GM23338 (cell line): ENCODE measurements around the gene ITGA3. TPM values are rescaled to one million over a fixed set of nuclear protein-coding genes. Genes with fewer than 3 reads are reported as not detected.

Experiments
- ATAC-seq: fragments of 200-7000 bp; cut with Tn5 transposase; 3 replicates; pipeline ENCODE4 v1.9.1; 2020
- DNase-seq: peaks from one replicate; pipeline ENCODE4 v3.0.0-alpha.2; 2015; ENCODE audit warnings: low spot score
- H2AFZ ChIP-seq: fragments of 200-600 bp; sonication (generic); 2 replicates; pipeline ENCODE4 v1.8.0; 2016; ENCODE audit warnings: antibody characterized with exemption, mild to moderate bottlenecking, moderate library complexity
- H3F3A ChIP-seq: fragments of 200-600 bp; sonication (generic); replicated peaks from 2 replicates; pipeline ENCODE4 v1.8.0; 2017; ENCODE audit warnings: antibody characterized with exemption, mixed run types, low read depth
- H3K27ac ChIP-seq: fragments of 200-600 bp; sonication (generic); 2 replicates; pipeline ENCODE4 v1.6.1; 2016; ENCODE audit warnings: low read depth
- H3K27me3 ChIP-seq: fragments of 200-600 bp; sonication (generic); 2 replicates; pipeline ENCODE4 v1.8.0; 2016; ENCODE audit warnings: mild to moderate bottlenecking, mixed run types, moderate library complexity; ENCODE audit not compliant: insufficient read depth
- H3K36me3 ChIP-seq: fragments of 200-600 bp; sonication (generic); 2 replicates; pipeline ENCODE4 v1.8.0; 2016; ENCODE audit warnings: mild to moderate bottlenecking; ENCODE audit not compliant: insufficient read depth
- H3K4me1 ChIP-seq: fragments of 200-600 bp; sonication (generic); 2 replicates; pipeline ENCODE4 v1.8.0; 2016; ENCODE audit warnings: mild to moderate bottlenecking, moderate library complexity; ENCODE audit not compliant: insufficient read depth
- H3K4me2 ChIP-seq: fragments of 200-600 bp; sonication (generic); 2 replicates; pipeline ENCODE4 v1.7.1; 2017; ENCODE audit warnings: mixed run types
- H3K4me3 ChIP-seq: fragments of 200-600 bp; sonication (generic); 2 replicates; pipeline ENCODE4 v1.6.1; 2016; ENCODE audit warnings: mixed run types
- H3K79me2 ChIP-seq: fragments of 200-600 bp; sonication (generic); replicated peaks from 2 replicates; pipeline ENCODE4 v1.8.0; 2017; ENCODE audit warnings: mild to moderate bottlenecking; ENCODE audit not compliant: insufficient read depth
- H3K9me2 ChIP-seq: fragments of 200-600 bp; sonication (generic); 2 replicates; pipeline ENCODE4 v1.8.0; 2017; ENCODE audit not compliant: insufficient read depth
- H4K20me1 ChIP-seq: fragments of 200-600 bp; sonication (generic); replicated peaks from 2 replicates; pipeline ENCODE4 v1.8.0; 2017; ENCODE audit warnings: mild to moderate bottlenecking; ENCODE audit not compliant: insufficient read depth
- H3K27ac Mint-ChIP-seq: 2 replicates; pipeline ENCODE4 v1.8.0; 2020; ENCODE audit warnings: inconsistent platforms, mild to moderate bottlenecking, moderate library complexity, mixed read lengths
- H3K27me3 Mint-ChIP-seq: 3 replicates; pipeline ENCODE4 v1.8.0; 2022; ENCODE audit warnings: low read depth, mild to moderate bottlenecking, moderate library complexity, mixed read lengths, inconsistent platforms; ENCODE audit not compliant: insufficient read depth, poor library complexity
- H3K36me3 Mint-ChIP-seq: 3 replicates; pipeline ENCODE4 v1.8.0; 2021; ENCODE audit warnings: low read depth, mild to moderate bottlenecking, inconsistent platforms, moderate library complexity, mixed read lengths
- H3K4me1 Mint-ChIP-seq: 3 replicates; pipeline ENCODE4 v1.8.0; 2020; ENCODE audit warnings: mild to moderate bottlenecking, inconsistent platforms, mixed read lengths
- H3K4me3 Mint-ChIP-seq: 3 replicates; pipeline ENCODE4 v1.8.0; 2021; ENCODE audit warnings: moderate library complexity, mild to moderate bottlenecking, inconsistent platforms, mixed read lengths
- H3K9me3 Mint-ChIP-seq: 3 replicates; pipeline ENCODE4 v1.8.0; 2020; ENCODE audit warnings: moderate library complexity, mild to moderate bottlenecking, inconsistent platforms, mixed read lengths
- CREB1 ChIP-seq: fragments of 250-450 bp; sonication (Bioruptor Pico); IDR thresholded peaks from 2 replicates; pipeline ENCODE4 v1.5.0; 2020; ENCODE audit warnings: low read depth, mild to moderate bottlenecking, moderate library complexity
- EZH2 ChIP-seq: fragments of 200-600 bp; sonication (generic); IDR thresholded peaks from one replicate; pipeline ENCODE4 v1.8.0; 2017; ENCODE audit warnings: antibody characterized with exemption, mild to moderate bottlenecking, low read depth; ENCODE audit not compliant: unreplicated experiment
- EZH2phosphoT487 ChIP-seq: fragments of 200-600 bp; sonication (generic); IDR thresholded peaks from one replicate; pipeline ENCODE4 v1.8.1; 2018; ENCODE audit warnings: antibody characterized with exemption; ENCODE audit not compliant: unreplicated experiment
- JUNB ChIP-seq: IDR thresholded peaks from one replicate; pipeline ENCODE4 v1.6.1; 2016; ENCODE audit warnings: antibody characterized with exemption; ENCODE audit not compliant: unreplicated experiment
- NANOG ChIP-seq: IDR thresholded peaks from 2 replicates; pipeline ENCODE4 v1.6.1; 2016; ENCODE audit warnings: antibody characterized with exemption, borderline replicate concordance
- POLR2AphosphoS5 ChIP-seq: IDR thresholded peaks from 2 replicates; pipeline ENCODE4 v1.6.1; 2016; ENCODE audit warnings: antibody characterized with exemption, low read depth
- REST ChIP-seq: IDR thresholded peaks from one replicate; pipeline ENCODE4 v1.6.1; 2018; ENCODE audit warnings: antibody characterized with exemption; ENCODE audit not compliant: unreplicated experiment
- STAT1 ChIP-seq: IDR thresholded peaks from one replicate; pipeline ENCODE4 v1.6.1; 2016; ENCODE audit warnings: antibody characterized with exemption; ENCODE audit not compliant: unreplicated experiment
- ZNF114 ChIP-seq: fragments of 250-450 bp; sonication (Bioruptor Pico); IDR thresholded peaks from 2 replicates; pipeline ENCODE4 v1.5.0; 2020; ENCODE audit warnings: mild to moderate bottlenecking, moderate library complexity
- ZNF331 ChIP-seq: fragments of 250-450 bp; sonication (Bioruptor Pico); IDR thresholded peaks from 2 replicates; pipeline ENCODE4 v1.5.0; 2020; ENCODE audit warnings: low read depth, mild to moderate bottlenecking, moderate library complexity
- polyA plus RNA-seq: library from polyadenylated mRNA; unstranded; fragments of >200 nt; fragmentation: Nextera tagmentation; extraction: Ambion mirVana; gene quantifications from 2 replicates; pipeline ENCODE4 v1.2.1, GENCODE V29; 2016
- total RNA-seq: library from RNA; depleted of rRNA; stranded (reverse); fragments of >200 nt; shearing (Covaris generic); gene quantifications from 2 replicates; pipeline ENCODE4 v1.2.3, GENCODE V29; 2014
- TF ChIP-seq, protein P1 (sequence below): fragments of 250-450 bp; sonication (Bioruptor Pico); IDR thresholded peaks from 2 replicates; pipeline ENCODE4 v1.5.0; 2020; ENCODE audit warnings: mild to moderate bottlenecking, moderate library complexity
- TF ChIP-seq, protein P2 (sequence below): IDR thresholded peaks from 2 replicates; pipeline ENCODE4 v1.6.1; 2016; ENCODE audit warnings: antibody characterized with exemption
- TF ChIP-seq, protein P3 (sequence below), 2 experiments: fragments of 200-600 bp in 1 of 2; sonication (generic) in 1 of 2; conservative IDR thresholded peaks; 2 replicates each; pipeline versions ENCODE4 v1.5.1 to v1.6.1; 2016 to 2017; ENCODE audit warnings: antibody characterized with exemption in 2 of 2, low read depth in 2 of 2, mild to moderate bottlenecking in 2 of 2, moderate library complexity in 1 of 2

The ITGA3 gene
- total and polyA plus RNA-seq, 2 experiments from 2014 or later: 9.6 to 28.3 TPM

DNA sequence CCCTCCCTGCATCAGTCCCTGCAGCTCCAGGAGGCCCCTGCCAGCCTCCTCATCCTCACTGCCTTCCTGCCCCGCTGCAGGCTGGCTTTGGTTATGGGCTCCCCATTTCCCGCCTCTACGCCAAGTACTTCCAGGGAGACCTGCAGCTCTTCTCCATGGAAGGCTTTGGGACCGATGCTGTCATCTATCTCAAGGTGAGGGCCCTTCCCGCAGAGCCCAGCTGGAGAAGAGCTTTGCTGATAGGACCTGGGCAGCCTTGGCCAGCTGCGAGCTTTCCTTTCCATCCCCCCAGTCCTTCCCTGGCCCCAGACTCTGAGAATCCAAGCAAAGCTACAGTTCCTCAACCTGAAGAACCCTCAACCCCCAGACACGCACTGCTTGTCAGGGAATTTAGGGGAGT, 53.3 kb downstream of the ITGA3 start:
- Histone ChIP-seq H3K79me2 (no peaks in the 10 kb centered on the region), H3K36me3 (no peaks in the 10 kb centered on the region), H3K4me3 (no peak overlapping the region), H4K20me1 (no peaks in the 10 kb centered on the region), H3K4me1 (peaks cover 5% of the 10 kb centered on the region; the same call in 1 of the 2 replicates), H3K9me2 (no peaks in the 10 kb centered on the region), H3K27ac (no peak overlapping the region), H3K4me2 (no peak overlapping the region), H3K27me3 (no peaks in the 10 kb centered on the region; the same call in 1 of the 2 replicates), H3F3A (no peaks in the 10 kb centered on the region), H2AFZ (no peak overlapping the region)
- no peaks in the 10 kb centered on the region for H3K9me3 Mint-ChIP-seq
- H3K36me3 Mint-ChIP-seq: no peaks in the 10 kb centered on the region; the same call in 1 of the 3 replicates
- no peak overlapping the region for H3K4me3 Mint-ChIP-seq
- ATAC-seq (no peak), DNase-seq (no peak)
- peaks cover 15% of the 10 kb centered on the region for H3K27me3 Mint-ChIP-seq
- TF ChIP-seq ZNF331 (CRISPR knock-in tag): no peak
- no peak for TF ChIP-seq EZH2phosphoT487
- no peak for TF ChIP-seq JUNB
- TF ChIP-seq, protein P1, sequence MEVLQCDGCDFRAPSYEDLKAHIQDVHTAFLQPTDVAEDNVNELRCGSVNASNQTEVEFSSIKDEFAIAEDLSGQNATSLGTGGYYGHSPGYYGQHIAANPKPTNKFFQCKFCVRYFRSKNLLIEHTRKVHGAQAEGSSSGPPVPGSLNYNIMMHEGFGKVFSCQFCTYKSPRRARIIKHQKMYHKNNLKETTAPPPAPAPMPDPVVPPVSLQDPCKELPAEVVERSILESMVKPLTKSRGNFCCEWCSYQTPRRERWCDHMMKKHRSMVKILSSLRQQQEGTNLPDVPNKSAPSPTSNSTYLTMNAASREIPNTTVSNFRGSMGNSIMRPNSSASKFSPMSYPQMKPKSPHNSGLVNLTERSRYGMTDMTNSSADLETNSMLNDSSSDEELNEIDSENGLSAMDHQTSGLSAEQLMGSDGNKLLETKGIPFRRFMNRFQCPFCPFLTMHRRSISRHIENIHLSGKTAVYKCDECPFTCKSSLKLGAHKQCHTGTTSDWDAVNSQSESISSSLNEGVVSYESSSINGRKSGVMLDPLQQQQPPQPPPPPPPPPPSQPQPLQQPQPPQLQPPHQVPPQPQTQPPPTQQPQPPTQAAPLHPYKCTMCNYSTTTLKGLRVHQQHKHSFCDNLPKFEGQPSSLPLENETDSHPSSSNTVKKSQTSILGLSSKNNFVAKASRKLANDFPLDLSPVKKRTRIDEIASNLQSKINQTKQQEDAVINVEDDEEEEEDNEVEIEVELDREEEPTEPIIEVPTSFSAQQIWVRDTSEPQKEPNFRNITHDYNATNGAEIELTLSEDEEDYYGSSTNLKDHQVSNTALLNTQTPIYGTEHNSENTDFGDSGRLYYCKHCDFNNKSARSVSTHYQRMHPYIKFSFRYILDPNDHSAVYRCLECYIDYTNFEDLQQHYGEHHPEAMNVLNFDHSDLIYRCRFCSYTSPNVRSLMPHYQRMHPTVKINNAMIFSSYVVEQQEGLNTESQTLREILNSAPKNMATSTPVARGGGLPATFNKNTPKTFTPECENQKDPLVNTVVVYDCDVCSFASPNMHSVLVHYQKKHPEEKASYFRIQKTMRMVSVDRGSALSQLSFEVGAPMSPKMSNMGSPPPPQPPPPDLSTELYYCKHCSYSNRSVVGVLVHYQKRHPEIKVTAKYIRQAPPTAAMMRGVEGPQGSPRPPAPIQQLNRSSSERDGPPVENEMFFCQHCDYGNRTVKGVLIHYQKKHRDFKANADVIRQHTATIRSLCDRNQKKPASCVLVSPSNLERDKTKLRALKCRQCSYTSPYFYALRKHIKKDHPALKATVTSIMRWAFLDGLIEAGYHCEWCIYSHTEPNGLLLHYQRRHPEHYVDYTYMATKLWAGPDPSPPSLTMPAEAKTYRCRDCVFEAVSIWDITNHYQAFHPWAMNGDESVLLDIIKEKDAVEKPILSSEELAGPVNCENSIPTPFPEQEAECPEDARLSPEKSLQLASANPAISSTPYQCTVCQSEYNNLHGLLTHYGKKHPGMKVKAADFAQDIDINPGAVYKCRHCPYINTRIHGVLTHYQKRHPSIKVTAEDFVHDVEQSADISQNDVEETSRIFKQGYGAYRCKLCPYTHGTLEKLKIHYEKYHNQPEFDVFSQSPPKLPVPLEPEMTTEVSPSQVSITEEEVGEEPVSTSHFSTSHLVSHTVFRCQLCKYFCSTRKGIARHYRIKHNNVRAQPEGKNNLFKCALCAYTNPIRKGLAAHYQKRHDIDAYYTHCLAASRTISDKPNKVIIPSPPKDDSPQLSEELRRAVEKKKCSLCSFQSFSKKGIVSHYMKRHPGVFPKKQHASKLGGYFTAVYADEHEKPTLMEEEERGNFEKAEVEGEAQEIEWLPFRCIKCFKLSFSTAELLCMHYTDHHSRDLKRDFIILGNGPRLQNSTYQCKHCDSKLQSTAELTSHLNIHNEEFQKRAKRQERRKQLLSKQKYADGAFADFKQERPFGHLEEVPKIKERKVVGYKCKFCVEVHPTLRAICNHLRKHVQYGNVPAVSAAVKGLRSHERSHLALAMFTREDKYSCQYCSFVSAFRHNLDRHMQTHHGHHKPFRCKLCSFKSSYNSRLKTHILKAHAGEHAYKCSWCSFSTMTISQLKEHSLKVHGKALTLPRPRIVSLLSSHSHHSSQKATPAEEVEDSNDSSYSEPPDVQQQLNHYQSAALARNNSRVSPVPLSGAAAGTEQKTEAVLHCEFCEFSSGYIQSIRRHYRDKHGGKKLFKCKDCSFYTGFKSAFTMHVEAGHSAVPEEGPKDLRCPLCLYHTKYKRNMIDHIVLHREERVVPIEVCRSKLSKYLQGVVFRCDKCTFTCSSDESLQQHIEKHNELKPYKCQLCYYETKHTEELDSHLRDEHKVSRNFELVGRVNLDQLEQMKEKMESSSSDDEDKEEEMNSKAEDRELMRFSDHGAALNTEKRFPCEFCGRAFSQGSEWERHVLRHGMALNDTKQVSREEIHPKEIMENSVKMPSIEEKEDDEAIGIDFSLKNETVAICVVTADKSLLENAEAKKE: no peak
- no peak for TF ChIP-seq REST
- no peak for TF ChIP-seq STAT1
- no peak for TF ChIP-seq EZH2
- no peak for TF ChIP-seq NANOG
- TF ChIP-seq POLR2AphosphoS5: no peak
- TF ChIP-seq CREB1 (CRISPR knock-in tag): no peak
- TF ChIP-seq, protein P2, sequence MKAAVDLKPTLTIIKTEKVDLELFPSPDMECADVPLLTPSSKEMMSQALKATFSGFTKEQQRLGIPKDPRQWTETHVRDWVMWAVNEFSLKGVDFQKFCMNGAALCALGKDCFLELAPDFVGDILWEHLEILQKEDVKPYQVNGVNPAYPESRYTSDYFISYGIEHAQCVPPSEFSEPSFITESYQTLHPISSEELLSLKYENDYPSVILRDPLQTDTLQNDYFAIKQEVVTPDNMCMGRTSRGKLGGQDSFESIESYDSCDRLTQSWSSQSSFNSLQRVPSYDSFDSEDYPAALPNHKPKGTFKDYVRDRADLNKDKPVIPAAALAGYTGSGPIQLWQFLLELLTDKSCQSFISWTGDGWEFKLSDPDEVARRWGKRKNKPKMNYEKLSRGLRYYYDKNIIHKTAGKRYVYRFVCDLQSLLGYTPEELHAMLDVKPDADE: no peak
- TF ChIP-seq ZNF114 (CRISPR knock-in tag): no peak
- TF ChIP-seq, protein P3, sequence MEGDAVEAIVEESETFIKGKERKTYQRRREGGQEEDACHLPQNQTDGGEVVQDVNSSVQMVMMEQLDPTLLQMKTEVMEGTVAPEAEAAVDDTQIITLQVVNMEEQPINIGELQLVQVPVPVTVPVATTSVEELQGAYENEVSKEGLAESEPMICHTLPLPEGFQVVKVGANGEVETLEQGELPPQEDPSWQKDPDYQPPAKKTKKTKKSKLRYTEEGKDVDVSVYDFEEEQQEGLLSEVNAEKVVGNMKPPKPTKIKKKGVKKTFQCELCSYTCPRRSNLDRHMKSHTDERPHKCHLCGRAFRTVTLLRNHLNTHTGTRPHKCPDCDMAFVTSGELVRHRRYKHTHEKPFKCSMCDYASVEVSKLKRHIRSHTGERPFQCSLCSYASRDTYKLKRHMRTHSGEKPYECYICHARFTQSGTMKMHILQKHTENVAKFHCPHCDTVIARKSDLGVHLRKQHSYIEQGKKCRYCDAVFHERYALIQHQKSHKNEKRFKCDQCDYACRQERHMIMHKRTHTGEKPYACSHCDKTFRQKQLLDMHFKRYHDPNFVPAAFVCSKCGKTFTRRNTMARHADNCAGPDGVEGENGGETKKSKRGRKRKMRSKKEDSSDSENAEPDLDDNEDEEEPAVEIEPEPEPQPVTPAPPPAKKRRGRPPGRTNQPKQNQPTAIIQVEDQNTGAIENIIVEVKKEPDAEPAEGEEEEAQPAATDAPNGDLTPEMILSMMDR (conservative IDR thresholded peaks at IDR 0.05; ENCODE audit: low read depth in 2 of 2): no peak
- H3K27ac Mint-ChIP-seq: no peak overlapping the region
- H3K4me1 Mint-ChIP-seq: no peaks in the 10 kb centered on the region; the same call in 1 of the 3 replicates
